ENCODE measurements around the gene DENND1A.
"Not testable (repeated sequence)": the region's sequence is repeated elsewhere in the genome, so short reads cannot be mapped to it uniquely, and the experiment has no call there.

The DENND1A gene

DNA sequence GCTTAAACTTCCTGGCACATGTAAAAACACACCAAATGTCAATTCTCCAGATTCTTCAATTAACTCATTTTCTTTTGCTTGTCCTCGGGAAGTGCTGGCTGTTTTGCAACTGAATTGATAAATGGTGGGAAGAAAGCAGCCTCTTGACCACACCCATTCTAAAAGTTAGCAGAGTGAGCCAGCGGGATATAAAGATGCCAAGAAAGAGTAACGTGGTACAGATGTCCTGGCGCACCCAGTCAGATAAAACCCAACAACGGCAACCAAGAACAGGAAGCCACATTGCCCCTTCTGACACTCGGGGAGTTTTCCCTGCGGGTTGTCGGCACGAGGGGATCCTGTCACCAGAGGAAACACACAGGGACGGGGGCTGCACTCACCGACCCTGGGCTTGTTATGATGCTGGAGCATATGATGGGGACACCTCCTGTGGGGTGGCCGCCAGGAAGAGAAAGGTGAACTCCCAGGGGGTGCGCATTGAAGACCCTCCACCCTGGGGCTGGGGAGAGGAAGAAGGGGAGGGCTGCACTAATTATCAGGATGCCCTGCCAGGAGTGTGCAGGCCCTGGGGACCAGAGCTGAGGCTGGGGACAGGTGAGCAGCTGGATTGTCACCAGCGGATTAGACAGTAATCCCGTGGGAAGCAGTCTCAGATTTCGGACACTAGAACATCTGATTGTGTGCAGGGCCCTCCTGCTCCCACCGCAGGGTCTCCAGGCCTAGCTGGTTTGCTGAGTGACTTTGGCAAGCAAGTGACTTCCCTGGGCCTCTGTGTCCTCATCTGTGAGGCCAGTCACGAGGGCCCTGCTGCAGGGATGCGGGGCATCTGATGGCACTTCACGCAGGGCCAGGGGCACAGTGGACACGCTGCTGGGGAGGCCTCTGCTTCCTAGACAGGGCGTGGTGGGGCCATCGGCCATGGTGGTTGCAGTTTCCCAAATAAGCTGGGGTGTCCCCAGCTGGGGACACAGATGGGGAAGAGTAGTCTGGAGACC lies 514.7 kb downstream of the DENND1A start:
- no peak for DNase-seq (ENCODE audit: low read depth in 2 of 2)

DNA sequence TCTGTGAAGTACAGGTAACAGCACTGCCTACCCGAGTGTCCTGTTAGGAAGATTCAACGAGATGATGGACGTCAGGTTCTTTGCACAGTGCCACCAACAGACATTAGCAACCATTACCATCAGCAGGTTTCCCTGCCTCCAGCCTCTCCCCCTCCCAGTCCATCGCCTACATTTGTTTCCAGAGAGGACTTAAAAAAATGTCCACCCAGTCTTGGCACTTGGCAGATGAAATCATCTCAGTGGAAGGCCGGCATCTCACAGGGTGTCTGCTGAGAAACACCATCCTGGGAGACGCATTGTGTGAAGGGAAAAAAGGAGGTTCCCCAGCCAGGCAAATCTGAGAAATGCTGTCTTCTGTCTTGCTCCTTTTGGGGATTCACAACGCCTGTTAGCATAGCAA lies 515.7 kb downstream of the DENND1A start:
- DNase-seq (ENCODE audit: low read depth in 2 of 2), result no peak

DNA sequence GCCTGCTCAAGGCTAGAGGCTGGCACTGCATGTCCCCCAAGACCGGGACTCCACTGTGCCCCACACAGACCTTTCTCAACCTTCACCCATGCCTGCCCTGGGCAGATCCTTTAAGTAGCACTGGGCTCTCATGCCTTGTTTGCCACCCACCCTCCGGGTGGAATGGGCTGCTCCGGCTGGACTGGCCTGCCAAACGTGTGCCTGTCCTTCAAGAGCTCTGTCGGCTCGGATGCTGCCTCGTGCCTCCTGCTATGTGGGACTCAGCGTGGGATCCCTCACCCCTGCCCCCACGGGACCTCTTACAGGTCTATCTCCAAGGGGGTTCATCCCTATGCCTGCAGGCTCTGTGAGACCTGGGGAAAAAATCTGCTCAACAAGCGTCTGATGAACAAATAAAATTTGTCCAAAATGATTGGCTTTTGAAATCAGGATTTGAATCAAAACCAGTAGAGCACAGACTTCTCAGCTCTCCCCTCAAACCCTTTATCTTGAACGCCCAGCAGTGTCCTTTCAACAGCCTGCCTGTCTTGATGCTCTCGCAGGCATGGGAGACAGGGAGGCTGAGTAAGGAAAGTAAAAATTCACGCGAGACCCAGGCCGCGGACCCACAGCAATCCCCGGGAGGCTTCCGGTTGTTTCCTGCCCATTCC lies 517.6 kb downstream of the DENND1A start:
- DNase-seq (ENCODE audit: low read depth in 2 of 2), result no peak

DNA sequence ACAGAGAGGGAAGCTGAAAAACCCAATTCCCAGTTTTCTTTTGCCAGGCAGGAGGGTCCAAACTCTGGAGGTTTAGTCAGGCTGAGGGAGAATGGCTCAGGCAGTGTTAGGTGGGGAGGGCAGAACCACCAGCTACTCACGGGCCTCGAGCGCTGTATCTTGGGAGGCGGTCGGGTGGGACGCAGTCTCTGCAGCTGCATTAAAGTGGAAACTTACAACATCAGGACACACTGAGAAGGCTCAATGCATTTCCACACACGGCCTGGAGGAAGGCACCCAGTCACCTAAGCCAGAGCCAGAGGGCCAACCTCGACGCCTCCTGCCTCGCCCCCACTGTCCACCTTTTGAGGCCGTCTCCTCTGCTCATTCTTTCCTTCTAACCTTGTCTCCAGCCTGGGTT lies 518.3 kb downstream of the DENND1A start:
- DNase-seq (ENCODE audit: low read depth in 2 of 2), result no peak

DNA sequence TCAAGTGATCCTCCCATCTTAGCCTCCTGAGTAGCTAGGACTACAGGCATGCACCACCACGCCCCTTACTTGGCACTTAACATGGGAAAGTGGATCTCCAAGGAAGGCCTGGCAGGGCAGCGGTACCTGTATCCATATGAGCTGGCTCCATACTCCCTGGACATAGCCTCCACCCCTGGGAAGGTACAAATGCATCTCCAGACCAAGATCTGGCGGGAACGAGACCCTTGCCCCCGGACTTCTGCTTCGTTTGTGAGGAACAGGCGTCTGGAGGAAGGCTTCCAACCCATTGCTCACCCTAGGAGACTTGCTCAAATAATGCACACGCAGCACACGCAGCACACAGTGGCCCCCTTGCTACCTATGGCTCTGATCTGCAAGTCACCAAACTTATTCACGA lies 518.7 kb downstream of the DENND1A start:
- no peak for DNase-seq (ENCODE audit: low read depth in 2 of 2)

DNA sequence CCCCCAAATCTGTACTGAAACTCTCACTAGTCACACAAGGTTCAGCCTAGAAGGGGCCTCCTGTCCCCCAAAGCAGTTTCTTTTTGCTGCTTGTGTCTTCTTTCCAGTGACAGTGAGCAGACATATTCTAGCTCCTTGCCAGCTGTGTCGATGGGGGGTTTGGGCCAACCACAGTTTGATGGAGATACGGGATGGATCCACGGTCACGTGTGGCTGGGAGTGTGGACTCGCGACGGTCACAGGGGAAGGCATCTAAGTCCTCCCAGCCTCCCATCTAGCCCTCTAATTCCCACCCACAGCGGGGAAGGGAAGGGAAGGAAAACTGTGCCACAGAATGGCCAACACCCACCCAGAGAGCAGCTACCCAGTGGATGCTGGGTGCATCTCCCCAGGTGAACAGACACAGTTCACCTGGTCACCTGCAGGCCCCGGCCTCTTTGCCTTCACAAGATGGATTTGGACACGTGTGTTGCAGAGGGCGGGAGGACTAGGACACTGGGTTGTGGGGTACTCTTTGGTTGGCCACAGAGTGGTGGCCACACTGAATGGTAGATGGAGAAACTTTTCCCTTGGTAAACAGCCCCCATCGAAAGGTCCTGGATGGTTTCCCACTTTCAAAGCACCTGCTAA lies 519.5 kb downstream of the DENND1A start:
- no peak for DNase-seq (ENCODE audit: low read depth in 2 of 2)

DNA sequence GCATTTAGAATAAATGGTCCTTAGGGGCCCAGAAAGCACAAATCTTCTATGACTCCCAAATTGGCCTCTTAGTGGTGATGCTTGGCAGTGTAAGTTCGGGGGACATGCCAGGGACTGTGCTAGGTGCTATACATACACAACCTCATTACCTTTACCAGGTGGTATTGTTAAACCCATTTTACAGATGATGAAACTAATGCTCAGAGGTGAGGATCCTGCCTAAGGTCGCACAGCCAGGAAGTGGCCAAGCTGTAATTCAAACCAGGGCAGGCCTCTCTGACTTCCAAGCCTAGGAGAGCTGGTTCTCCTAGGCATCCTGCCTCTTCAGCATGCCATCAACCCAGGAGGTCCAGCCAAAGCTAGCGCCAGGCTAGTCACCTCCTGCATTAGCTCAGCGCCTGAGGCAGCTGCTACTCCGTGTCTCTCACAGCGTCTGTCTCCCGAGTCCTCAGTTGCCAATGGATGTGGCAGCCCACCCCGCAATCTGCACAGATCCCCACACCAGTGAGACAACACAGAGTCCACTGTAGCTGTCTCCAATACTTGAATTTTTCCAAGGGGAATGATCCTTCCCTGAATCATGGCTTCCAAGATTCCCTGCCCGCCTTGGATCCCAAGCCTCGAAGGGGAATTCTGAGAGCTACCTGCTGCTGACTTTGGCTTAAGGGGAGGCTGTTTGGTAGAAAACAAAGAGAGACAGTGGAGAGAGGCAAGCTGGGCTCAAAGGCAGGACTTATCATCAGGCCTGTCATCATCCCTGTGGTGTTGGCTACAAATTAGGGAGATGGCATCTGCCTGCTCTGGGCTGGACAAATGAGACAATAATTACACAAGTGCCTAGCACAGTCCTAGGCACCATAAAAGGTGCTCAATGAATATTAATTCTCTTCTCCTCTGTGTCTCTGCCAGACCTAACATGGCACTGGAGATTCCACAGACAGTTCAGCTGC lies 521.3 kb downstream of the DENND1A start:
- no peak for DNase-seq (ENCODE audit: low read depth in 2 of 2)

DNA sequence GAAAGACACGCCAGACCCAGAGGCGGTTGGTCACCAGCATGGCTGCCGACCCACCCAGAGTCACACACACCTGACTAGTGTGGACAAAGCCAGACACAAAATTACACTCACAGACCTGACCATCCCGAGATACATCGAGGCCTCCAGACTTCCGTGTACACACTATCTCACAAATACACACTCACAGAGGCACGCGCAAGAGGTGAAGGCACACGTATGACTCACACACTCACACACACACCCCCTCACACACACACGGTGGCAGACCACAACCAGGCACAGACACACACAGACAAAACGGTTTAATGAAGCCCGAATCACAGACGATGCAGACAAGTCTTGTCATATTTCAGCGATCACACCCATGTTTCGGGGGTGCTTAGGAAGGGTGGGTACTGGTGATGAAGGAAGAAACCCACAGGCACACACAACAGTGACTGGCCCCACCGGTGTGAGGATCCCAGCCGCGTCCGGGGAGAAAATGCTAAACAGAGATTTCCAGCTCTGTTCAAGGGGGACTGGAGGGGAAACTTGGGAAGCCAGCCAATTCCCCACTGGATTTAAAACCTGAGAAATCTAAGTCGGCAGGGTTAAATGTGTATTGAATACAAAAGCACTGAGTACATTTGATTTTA lies 522.6 kb downstream of the DENND1A start:
- no peak for DNase-seq (ENCODE audit: low read depth in 2 of 2)

DNA sequence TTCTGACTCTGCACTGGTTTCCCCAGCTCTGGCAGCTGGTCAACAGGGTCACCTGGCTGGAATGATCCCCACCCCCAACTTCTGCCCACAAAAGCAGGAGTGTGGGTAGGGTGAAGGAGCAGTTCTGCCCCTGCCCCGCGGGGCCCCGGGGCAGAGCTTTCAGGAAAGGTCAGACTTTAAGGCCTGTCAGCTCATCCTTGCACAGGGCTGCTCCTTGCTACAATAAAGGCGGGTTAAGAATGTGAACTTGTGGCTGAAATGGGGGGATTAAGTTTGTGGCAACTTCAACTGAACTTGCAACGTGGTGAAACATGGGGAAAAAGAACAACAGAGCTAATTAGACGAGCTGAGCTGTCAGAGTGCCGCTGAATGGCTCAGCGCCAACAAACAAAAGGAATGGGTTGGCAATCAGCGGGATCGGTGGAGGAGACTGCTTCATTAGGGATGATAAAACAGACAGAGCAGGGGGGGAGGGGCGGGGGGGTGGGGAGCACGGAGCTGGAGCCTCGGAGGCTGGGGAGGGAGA lies 523.2 kb downstream of the DENND1A start:
- no peak for DNase-seq (ENCODE audit: low read depth in 2 of 2)

DNA sequence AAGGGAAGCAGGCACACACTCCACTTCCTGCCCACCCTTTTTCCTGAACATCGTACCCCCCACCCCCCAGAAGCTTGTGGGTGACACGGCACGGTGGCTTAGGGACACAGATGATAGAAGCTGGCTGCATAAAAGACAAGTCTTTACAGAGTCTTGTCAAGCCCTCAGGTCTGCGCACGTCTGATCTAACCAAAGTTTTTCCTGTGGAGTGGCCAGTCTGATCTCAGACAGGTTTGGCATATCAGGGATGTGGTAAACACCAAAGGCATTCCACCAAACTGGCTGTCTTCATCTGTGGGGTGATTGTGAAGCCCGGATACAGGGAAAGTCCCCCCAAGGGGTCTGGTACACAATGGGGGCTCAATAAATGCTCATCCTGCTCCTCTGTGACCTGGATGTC lies 523.9 kb downstream of the DENND1A start:
- DNase-seq (ENCODE audit: low read depth in 2 of 2), result no peak

DNA sequence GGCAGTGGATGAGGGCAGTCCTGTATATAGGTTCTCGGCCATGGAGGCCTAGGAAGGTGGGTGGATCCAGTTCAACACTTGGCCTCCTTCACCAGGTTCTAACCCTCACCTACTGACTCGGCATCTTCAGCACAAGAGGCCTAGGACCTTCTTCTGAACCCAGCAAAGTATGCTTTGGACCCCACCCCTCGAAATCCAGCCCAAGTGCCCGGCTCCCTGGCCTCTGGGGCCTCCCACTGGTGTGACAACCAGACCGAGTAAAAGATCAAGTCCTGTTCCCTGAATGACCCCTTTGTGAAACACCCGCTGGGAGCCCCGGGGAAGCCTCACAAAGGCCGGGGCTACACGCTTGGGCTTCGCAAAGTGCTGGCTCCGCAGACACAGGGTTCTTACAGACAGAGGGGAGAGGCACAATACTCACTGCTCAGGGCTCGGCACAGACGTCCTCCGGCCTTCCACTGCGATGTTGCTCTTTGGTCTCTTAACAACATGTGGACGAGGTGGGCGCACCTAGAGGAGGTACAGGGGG lies 526.9 kb downstream of the DENND1A start:
- DNase-seq (ENCODE audit: low read depth in 2 of 2), result no peak

DNA sequence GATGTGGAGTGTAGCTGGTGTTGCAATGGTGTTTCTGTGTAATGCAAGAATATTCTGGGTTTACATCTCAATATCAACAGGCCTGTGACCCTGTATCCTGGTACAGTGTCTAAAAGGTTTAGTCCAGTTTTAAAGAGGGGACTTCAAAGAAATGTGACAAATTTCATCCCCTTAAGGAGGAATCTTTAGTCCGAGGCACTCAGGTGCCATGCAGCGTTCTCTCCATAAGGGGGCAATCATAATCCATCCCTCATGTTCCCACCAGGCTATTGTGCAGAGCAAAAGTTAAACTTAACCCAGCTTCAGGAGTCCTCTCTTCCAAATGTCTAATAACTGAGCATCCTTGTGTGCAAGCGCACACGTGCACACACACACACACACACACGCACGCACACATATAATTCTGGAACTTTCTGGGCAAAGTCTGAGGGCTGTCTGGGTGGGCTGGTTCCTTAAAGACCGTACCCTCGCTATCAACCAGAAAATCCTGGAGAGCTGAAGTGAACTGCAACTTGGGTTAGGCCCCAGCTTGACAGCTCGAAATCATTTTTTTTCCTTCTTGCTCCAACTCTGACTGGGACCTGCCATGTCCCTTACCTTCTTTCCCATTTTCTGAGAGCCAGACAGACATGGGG lies 527.9 kb downstream of the DENND1A start:
- no peak for DNase-seq (ENCODE audit: low read depth in 2 of 2)

DNA sequence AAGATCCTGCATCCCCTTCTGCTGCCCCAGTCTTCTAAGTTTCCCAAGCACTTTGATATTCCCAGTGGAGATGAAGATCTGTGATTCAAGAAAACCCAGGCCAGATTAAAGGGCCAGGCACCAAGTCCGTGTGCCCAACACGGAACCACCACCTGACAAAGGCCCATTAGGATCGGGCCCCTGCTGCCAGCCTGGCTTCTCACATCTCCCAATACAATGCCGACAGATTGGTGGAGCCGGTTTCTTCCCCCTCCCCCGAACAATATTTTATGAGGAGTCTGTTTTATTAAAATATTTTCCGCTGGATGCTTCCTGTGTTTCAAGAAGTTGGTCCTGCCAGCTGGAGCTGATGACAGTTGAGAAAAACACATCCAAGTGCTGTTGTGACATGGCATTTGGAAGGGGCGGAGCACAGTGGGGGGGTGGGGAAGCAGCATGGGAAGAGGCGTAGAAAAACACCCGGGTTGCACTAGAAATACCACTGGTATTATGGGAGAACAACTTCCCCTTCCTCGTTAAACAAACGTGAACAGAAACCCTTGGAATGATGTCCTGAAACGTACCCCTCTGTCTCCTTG lies 528.9 kb downstream of the DENND1A start:
- DNase-seq (ENCODE audit: low read depth in 2 of 2), result no peak

DNA sequence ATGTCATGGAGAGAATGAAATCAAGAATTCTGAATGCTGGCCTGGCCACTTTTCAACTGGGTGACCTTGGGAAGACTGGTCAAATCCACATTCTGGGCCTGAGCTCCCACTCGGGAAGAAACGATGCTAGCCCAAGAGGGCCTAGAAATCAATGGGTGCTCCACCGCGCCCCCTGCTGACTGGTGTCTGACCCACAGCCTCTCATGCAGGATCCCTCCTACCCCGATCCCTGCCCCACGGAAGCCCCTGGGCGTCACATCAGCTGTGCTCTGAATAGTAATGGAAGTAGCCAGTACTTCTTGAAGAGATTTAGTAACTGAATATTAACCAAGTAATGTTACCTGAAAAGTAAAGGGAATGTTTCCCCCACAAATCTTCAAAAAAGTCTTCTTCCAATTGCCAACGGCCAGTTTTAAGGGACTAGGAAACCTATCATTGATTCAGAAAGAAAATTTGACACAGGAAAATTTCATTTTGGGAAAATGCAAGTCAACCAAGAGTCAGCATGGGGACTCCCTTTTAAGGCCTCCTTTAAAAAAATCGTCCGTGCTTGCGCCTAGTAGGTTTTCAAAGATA lies 530.0 kb downstream of the DENND1A start:
- DNase-seq (ENCODE audit: low read depth in 2 of 2), result no peak

DNA sequence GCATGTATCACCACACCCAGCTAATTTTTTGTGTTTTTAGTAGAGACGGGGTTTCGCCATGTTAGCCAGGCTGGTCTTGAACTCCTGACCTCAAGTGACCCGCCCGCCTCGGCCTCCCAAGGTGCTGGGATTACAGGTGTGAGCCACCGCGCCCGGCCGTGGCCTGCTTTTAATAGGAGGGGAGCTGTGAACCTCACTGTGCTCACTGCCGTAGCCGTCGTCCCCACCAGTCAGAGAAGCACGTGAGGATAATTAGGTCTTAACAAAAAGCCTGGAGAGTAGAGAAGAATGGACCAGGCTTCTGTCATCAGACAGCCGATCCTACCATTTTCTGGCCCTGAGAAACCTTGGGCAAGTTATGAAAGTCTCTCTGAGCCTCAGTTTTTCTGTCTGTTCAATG lies 531.0 kb downstream of the DENND1A start:
- DNase-seq (ENCODE audit: low read depth in 2 of 2), result not testable (repeated sequence)

DNA sequence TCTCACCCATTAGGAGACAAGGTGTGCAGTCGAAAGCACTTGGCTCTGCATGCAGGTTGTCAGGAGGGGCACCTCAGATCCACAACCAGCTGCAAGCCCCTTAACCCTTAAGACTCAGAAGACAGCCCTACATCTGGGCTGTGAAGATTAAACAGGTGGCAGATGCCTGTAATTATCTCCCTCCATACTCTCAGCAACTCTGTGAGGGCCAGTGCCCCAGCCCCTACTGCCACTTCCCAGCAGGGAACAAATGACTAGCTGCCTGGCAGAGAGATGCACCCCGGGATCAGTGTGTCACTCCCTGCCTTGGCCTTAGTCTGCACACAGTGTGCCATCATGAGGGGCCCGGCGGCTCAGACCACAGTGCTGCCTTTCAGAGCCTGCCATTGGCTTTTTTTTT lies 532.0 kb downstream of the DENND1A start:
- DNase-seq (ENCODE audit: low read depth in 2 of 2), result no peak

DNA sequence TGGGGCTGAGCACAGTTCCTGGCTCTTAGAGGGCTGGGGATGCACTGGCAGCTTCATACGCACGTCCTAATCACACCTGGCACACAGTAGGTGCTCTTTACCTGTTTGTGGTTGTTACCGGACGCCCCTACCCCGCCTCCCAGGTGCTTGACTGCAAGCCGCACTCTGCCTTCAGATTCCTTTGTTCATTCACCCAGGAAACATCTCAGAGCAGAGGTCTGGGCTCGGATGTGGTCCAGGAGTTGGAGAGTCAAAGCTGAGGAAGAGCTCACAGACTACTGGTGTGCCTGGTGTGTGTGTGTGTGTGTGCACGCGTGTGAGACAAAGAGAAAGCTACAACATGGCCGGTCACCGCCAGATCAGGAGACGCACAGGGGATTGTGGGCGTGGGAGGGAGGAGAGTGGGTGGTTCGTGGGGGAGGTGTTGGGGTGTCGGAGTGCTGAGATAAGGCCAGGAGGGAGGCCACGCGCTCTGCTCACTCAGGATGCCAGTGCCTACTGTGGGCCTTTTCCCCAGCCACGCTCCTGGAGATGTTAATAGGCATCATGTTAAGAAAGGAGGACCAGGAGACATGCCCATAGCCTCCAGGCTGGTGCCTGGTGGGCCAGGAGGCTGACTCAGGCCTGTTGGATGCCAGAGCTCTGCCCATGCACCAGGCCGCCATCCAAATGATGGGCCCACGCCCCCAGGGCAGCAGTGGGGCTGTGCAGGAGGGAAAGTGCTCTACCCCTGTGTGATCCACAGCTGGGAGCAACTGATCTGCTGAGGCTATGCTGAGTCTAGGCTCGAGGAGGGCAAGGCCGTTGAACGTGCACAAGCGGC lies 534.0 kb downstream of the DENND1A start:
- no peak for DNase-seq (ENCODE audit: low read depth in 2 of 2)

DNA sequence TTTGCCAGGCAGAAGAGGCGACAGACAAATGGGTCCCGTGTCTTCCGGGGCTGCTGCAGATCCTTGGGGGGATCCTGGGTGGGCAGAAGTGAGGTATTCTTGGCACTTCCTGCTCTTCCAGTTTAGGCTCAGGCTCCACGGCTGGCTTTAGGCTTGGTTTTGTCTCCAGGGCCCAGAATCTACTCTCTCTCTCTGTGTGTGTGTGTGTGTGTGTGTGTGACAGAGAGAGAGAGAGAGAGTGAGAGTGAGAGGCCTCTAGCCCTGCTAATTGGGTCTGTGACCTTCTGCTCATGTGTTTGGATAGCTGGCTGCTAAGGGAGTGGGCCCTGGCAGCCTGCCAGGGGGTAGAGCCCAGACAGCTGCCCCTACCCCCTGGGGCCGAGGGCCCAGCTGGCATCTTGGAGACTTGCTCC lies 534.6 kb downstream of the DENND1A start:
- no peak for DNase-seq (ENCODE audit: low read depth in 2 of 2)
